Hepatocyte (in vitro differentiated cells): ENCODE results near the gene CAB39.

Experiments used
- CTCF ChIP-seq: fragments of 200-600 bp; sonication (generic); IDR thresholded peaks from 2 replicates; pipeline ENCODE4 v1.5.1; 2016; ENCODE audit warnings: antibody characterized with exemption, mild to moderate bottlenecking; ENCODE audit not compliant: poor library complexity
- EZH2 ChIP-seq: fragments of 200-600 bp; sonication (generic); IDR thresholded peaks from 2 replicates; pipeline ENCODE4 v1.6.1; 2016; ENCODE audit warnings: antibody characterized with exemption, mild to moderate bottlenecking, borderline replicate concordance

- no peak for TF ChIP-seq CTCF
- no peak for TF ChIP-seq EZH2
These were observed 3.9 kb downstream of the CAB39 start for GRCh38 chr2:230716588-230716987.
